Nephron progenitor cell (in vitro differentiated cells): ENCODE measurements around the gene TXK.

ENCODE experiments used
- DNase-seq: peaks from one replicate; pipeline ENCODE4 v3.0.0; 2021
- H3K27ac Mint-ChIP-seq: 2 replicates; pipeline ENCODE4 v1.8.0; 2021; ENCODE audit warnings: mild to moderate bottlenecking, moderate library complexity, mixed read lengths
- H3K27me3 Mint-ChIP-seq: 2 replicates; pipeline ENCODE4 v1.8.0; 2021; ENCODE audit warnings: mild to moderate bottlenecking, low read depth, mixed read lengths; ENCODE audit not compliant: poor library complexity
- H3K36me3 Mint-ChIP-seq: 2 replicates; pipeline ENCODE4 v1.8.0; 2021; ENCODE audit warnings: low read depth, mixed read lengths
- H3K4me1 Mint-ChIP-seq: 2 replicates; pipeline ENCODE4 v1.8.0; 2021; ENCODE audit warnings: mixed read lengths
- H3K4me3 Mint-ChIP-seq: 2 replicates; pipeline ENCODE4 v1.8.0; 2021; ENCODE audit warnings: mild to moderate bottlenecking, moderate library complexity, mixed read lengths
- H3K9me3 Mint-ChIP-seq: 2 replicates; pipeline ENCODE4 v1.8.0; 2021; ENCODE audit warnings: mild to moderate bottlenecking, moderate library complexity, mixed read lengths
- TF ChIP-seq, protein P1 (sequence below): fragments of 200-600 bp; sonication (generic); IDR thresholded peaks from 2 replicates; pipeline ENCODE4 v1.5.0; 2021; ENCODE audit warnings: antibody characterized with exemption

TXK gene

DNA sequence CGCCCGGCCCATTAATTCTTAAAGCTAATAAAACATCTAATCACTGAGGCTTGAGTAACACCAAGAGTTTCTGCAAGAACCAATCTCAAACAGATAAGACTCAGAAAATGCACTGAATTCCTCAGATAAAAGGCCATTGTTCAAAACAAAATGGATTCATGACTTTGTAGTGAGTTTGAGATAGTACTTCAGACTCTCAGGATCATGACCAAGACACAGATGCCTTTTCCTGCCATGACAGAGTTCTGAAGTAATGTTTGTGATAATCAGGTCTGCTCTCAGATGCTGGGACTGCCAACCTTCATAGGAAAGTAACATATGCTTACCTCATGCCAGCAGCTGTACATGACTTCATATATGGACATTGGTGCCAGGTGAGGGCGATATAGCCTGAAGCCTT is 62.9 kb downstream of the TXK start:
- Mint-ChIP-seq H3K36me3 (no peaks in the 10 kb centered on the region), H3K9me3 (no peaks in the 10 kb centered on the region), H3K27ac (no peak overlapping the region), H3K4me1 (no peaks in the 10 kb centered on the region), H3K27me3 (peaks cover 6% of the 10 kb centered on the region), H3K4me3 (no peak overlapping the region)
- TF ChIP-seq, protein P1, sequence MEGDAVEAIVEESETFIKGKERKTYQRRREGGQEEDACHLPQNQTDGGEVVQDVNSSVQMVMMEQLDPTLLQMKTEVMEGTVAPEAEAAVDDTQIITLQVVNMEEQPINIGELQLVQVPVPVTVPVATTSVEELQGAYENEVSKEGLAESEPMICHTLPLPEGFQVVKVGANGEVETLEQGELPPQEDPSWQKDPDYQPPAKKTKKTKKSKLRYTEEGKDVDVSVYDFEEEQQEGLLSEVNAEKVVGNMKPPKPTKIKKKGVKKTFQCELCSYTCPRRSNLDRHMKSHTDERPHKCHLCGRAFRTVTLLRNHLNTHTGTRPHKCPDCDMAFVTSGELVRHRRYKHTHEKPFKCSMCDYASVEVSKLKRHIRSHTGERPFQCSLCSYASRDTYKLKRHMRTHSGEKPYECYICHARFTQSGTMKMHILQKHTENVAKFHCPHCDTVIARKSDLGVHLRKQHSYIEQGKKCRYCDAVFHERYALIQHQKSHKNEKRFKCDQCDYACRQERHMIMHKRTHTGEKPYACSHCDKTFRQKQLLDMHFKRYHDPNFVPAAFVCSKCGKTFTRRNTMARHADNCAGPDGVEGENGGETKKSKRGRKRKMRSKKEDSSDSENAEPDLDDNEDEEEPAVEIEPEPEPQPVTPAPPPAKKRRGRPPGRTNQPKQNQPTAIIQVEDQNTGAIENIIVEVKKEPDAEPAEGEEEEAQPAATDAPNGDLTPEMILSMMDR = no peak
- no peak for DNase-seq

DNA sequence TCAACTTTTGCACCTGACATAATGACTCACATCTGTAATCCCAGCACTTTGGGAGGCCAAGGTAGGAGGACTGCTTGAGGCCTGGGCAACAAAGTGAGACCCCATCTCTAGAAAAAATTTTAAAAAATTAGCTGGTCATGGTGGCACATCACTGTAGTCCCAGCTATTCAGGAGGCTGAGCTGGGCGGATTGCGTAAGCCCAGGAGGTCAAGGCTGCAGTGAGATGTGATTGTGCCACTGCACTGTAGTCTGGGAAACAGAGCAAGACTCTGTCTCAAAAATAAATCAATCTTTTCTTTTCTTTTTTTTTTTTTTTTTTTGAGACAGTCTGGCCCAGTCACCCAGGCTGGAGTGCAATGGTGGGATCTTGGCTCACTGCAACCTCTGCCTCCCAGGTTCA is 65.0 kb downstream of the TXK start:
- Mint-ChIP-seq H3K36me3 (no peaks in the 10 kb centered on the region), H3K27me3 (peaks cover 9% of the 10 kb centered on the region), H3K4me3 (no peak overlapping the region), H3K27ac (no peak overlapping the region), H3K4me1 (no peaks in the 10 kb centered on the region), H3K9me3 (no peaks in the 10 kb centered on the region)
- TF ChIP-seq, protein P1 = no peak
- DNase-seq = no peak

DNA sequence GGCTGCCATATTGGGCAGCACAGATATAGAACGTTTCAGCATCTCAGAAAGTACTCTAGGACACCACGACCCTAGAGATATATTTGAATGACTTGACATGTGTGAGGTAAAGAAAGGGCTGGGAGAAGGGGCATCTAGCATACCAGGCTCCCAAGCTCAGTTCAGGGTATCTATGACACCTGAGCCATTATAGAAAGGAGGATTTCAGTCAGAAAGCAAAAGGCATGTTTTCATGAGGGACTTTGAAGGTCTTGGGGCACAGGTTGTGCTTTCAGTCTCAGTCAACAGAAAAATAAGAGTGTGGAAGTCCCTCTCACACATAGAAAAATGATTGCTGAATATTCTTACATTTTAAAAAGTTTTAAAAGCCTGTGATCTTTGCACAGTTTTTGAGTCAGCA is 65.9 kb downstream of the TXK start:
- Mint-ChIP-seq H3K36me3 (no peaks in the 10 kb centered on the region), H3K27ac (no peak overlapping the region), H3K4me1 (no peaks in the 10 kb centered on the region), H3K9me3 (no peaks in the 10 kb centered on the region), H3K27me3 (peaks cover 9% of the 10 kb centered on the region), H3K4me3 (no peak overlapping the region)
- TF ChIP-seq, protein P1 = no peak
- no peak for DNase-seq

DNA sequence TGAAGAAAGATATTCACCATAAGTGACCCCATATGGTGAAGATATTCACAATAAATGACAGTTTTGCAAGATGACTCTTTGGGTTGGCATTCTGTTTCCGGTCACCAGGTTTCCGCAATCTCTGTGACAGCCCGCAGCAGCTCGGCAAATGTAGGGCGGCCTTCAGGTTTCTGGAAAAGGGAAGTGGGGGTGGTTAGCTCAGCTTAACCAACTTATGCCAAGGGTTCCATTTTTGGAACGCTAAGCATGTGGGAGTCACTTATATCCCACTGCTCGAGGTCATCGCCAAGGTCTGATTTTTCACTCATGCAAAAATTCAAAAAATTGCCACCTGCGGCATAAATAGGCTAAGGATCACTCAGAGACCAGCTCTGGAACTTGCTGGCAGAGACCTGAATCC is 66.5 kb downstream of the TXK start:
- Mint-ChIP-seq H3K27me3 (peaks cover 9% of the 10 kb centered on the region), H3K9me3 (no peaks in the 10 kb centered on the region), H3K36me3 (no peaks in the 10 kb centered on the region), H3K4me1 (no peaks in the 10 kb centered on the region), H3K4me3 (no peak overlapping the region), H3K27ac (no peak overlapping the region)
- DNase-seq = no peak
- TF ChIP-seq, protein P1 = no peak

DNA sequence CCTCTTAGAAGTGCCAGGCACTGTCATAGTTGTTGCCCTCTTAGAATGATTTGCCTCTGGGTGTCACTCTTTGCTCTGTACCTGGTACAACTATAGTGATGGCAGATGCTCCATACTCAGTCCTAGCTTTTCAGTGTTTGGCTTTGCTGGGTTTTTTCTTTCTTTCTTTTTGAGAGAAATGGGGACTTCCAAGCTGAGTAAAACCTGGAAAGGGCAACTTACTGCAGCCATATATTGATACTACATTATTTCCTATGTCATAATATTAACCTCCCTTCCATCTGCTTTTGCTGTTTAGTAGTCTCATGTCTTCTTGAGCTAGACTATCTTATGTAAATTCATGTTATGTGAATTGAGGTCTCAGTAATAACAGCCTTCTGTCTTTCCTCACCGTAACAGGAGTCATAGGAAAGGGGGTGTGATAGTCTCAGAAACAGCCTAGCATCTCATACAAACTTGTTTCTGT is 68.4 kb downstream of the TXK start:
- H3K27me3 Mint-ChIP-seq = peaks cover 6% of the 10 kb centered on the region
- no peaks in the 10 kb centered on the region for H3K4me1 Mint-ChIP-seq
- no peaks in the 10 kb centered on the region for H3K36me3 Mint-ChIP-seq
- no peak overlapping the region for H3K27ac Mint-ChIP-seq
- DNase-seq = no peak
- H3K9me3 Mint-ChIP-seq = peaks cover 15% of the 10 kb centered on the region
- no peak overlapping the region for H3K4me3 Mint-ChIP-seq
- TF ChIP-seq, protein P1 = no peak

DNA sequence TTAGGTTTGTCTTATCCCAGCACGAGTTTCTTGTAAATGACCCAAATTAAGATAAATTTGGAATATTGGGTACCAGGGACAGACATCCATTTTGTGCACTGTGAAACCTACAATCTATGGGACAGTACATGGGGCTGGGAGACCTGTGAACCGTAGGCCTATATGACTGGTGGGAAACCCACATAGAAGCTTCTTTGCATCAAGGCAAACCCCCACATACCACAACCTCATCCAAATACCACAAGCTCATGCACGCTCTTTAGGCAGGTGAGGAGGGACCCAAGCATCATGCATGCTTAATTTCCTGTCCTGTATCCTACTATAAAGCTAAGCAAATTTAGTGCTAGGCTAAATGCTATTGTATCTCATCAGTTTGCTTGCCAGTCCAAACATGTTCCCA is 69.7 kb downstream of the TXK start:
- Mint-ChIP-seq H3K36me3 (peaks cover 1% of the 10 kb centered on the region), H3K9me3 (peaks cover 25% of the 10 kb centered on the region), H3K27me3 (peaks cover 6% of the 10 kb centered on the region), H3K4me3 (no peak overlapping the region), H3K27ac (no peak overlapping the region), H3K4me1 (no peaks in the 10 kb centered on the region)
- TF ChIP-seq, protein P1 = no peak
- DNase-seq = no peak
